ENCODE measurements around the gene STOML1. TPM values are rescaled to one million over a fixed set of nuclear protein-coding genes. Genes with fewer than 3 reads are reported as not detected.

Gene STOML1
- total and polyA plus RNA-seq, 10 of the 15 experiments (the other 5 are each of a cell fraction or from before 2014, with no cell fraction given) = 0.14 to 13.6 (median 8.3) TPM

GRCh38 chr15:73931441-73931840, 60.7 kb downstream of the STOML1 start:
- Histone ChIP-seq H3K4me1 (ENCODE audit: control insufficient read depth, insufficient read depth, low read length) (no peaks in the 10 kb centered on the region), H3K79me2 (ENCODE audit: control insufficient read depth, insufficient read depth, low read length) (no peaks in the 10 kb centered on the region), H3K9me3 (replicated peaks; ENCODE audit: control insufficient read depth, insufficient read depth, low read length) (no peaks in the 10 kb centered on the region), H3K36me3 (ENCODE audit: control insufficient read depth in 2 of 2, insufficient read depth in 2 of 2, low read length in 1 of 2) (no peaks in the 10 kb centered on the region), H4K20me1 (ENCODE audit: control insufficient read depth, insufficient read depth) (no peaks in the 10 kb centered on the region), H3K4me3 (no peak overlapping the region), H3K27ac (ENCODE audit: control insufficient read depth, insufficient read depth) (no peak overlapping the region), H3K27me3 (replicated peaks in 1 of 2; ENCODE audit: control insufficient read depth in 2 of 2, insufficient read depth in 2 of 2, low read length in 1 of 2) (peaks cover 9 to 18% of the 10 kb centered on the region in 2 experiments), H3K4me2 (ENCODE audit: control insufficient read depth, insufficient read depth) (no peak overlapping the region), H3K9ac (ENCODE audit: control insufficient read depth, insufficient read depth, low read length) (no peak overlapping the region), H2AFZ (ENCODE audit: control insufficient read depth, low read depth, low read length) (no peak overlapping the region)
- in situ Hi-C loops (cut with MboI) (no loop called here), intact Hi-C loops (cut with micrococcal nuclease; ENCODE audit: unreplicated experiment) (no loop called here)
- 0% methylated on average over 2 of the region's 2 CpGs for WGBS (ENCODE audit: insufficient coverage, insufficient replicate concordance, low lambda C conversion rate, missing lambda C conversion rate)
- no peak for FAIRE-seq
- TF ChIP-seq EED (IDR thresholded peaks at IDR 0.05; ENCODE audit: low read depth) (no peak), PML (IDR thresholded peaks at IDR 0.05; ENCODE audit: low read length) (no peak), SUPT20H (IDR thresholded peaks at IDR 0.05; ENCODE audit: borderline replicate concordance, control insufficient read depth, low read depth, low read length) (no peak), IRF5 (IDR thresholded peaks at IDR 0.05; ENCODE audit: borderline replicate concordance) (no peak), CHD2 (IDR thresholded peaks at IDR 0.05; ENCODE audit: borderline replicate concordance, low read depth, low read length) (no peak), GATAD2B (conservative IDR thresholded peaks at IDR 0.05; ENCODE audit: low read depth) (no peak)
- no peak for ATAC-seq
- CTCF ChIA-PET = no interaction called here
- no peak for DNase-seq (ENCODE audit: low read depth, low spot score)
- SMC1A ChIA-PET (ENCODE audit: uncharacterized antibody, unreplicated experiment) = no interaction called here
- POLR2A ChIA-PET = interaction anchor here (0.6 kb wide), 1 partner anchor 74 kb away, joined by 3 read pairs; no protein-coding TSS in a partner anchor
- BruUV-seq (replicated peaks) = no TSS peak
- RAD21 ChIA-PET (ENCODE audit: unreplicated experiment) = no interaction called here

- SMC1A ChIA-PET (ENCODE audit: uncharacterized antibody, unreplicated experiment) = no interaction called here
- RAD21 ChIA-PET (ENCODE audit: unreplicated experiment) = no interaction called here
- intact Hi-C loops (cut with micrococcal nuclease; ENCODE audit: unreplicated experiment) = no loop called here
- peaks cover 11 to 20% of the 10 kb centered on the region in 2 experiments for H3K27me3 ChIP-seq (replicated peaks in 1 of 2; ENCODE audit: control insufficient read depth in 2 of 2, insufficient read depth in 2 of 2, low read length in 1 of 2)
- H3K9me3 ChIP-seq (replicated peaks; ENCODE audit: control insufficient read depth, insufficient read depth, low read length) = no peaks in the 10 kb centered on the region
- TF ChIP-seq EGR1 (IDR thresholded peaks at IDR 0.05; ENCODE audit: borderline replicate concordance in 1 of 2, low read depth in 2 of 2, low read length in 2 of 2) (no peak), IRF3 (IDR thresholded peaks at IDR 0.05) (no peak), EZH2 (IDR thresholded peaks at IDR 0.05; ENCODE audit: borderline replicate concordance, control insufficient read depth, low read depth, low read length) (no peak), CBFB (IDR thresholded peaks at IDR 0.05; ENCODE audit: low read depth) (no peak), CREB1 (IDR thresholded peaks at IDR 0.05; ENCODE audit: low read depth) (no peak), JUND (IDR thresholded peaks at IDR 0.05; ENCODE audit: low read depth, low read length) (no peak), HCFC1 (IDR thresholded peaks at IDR 0.05; ENCODE audit: low read length) (no peak)
- BruUV-seq (replicated peaks) = no TSS peak
- no peak overlapping the region for H3K9ac ChIP-seq (ENCODE audit: control insufficient read depth, insufficient read depth, low read length)
- H2AFZ ChIP-seq (ENCODE audit: control insufficient read depth, low read depth, low read length) = no peak overlapping the region
- POLR2A ChIA-PET = no interaction called here
- no peak overlapping the region for H3K4me2 ChIP-seq (ENCODE audit: control insufficient read depth, insufficient read depth)
- H3K4me3 ChIP-seq = no peak overlapping the region
- no peaks in the 10 kb centered on the region for H4K20me1 ChIP-seq (ENCODE audit: control insufficient read depth, insufficient read depth)
- ATAC-seq (no peak), DNase-seq (ENCODE audit: low read depth, low spot score) (no peak), FAIRE-seq (no peak)
- no peaks in the 10 kb centered on the region for H3K79me2 ChIP-seq (ENCODE audit: control insufficient read depth, insufficient read depth, low read length)
- no peak overlapping the region for H3K27ac ChIP-seq (ENCODE audit: control insufficient read depth, insufficient read depth)
- no peaks in the 10 kb centered on the region for H3K4me1 ChIP-seq (ENCODE audit: control insufficient read depth, insufficient read depth, low read length)
- in situ Hi-C loops (cut with MboI) = no loop called here
- 17% methylated on average over 7 of the region's 7 CpGs for WGBS (ENCODE audit: insufficient coverage, insufficient replicate concordance, low lambda C conversion rate, missing lambda C conversion rate)
- CTCF ChIA-PET = no interaction called here
- H3K36me3 ChIP-seq (ENCODE audit: control insufficient read depth in 2 of 2, insufficient read depth in 2 of 2, low read length in 1 of 2) = no peaks in the 10 kb centered on the region
Measured at GRCh38 chr15:73930790-73931281, 61.3 kb downstream of the STOML1 start.
